ENCODE data around the gene PDGFA.

DNA sequence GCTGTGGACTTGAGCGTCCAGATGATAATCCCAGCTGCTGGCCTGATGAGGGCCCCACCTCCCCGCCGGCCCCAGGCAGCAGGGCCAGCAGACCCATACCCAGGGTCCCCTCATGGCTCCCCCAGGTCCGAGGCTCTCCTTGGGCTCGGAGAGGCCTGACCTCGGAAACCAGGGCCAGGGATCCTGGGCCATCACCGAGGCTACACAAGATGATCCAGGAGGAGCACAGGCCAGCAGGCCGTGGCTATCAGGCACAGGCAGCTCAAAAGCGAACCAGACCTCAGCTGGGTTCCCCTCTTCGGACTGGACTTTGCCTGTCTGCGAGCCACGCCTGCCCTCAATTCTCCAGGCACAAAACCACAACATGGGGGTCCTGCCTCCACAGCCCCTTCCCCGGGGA lies 17.4 kb downstream of the PDGFA start:
- TF ChIP-seq EZH2 (IDR thresholded peaks at IDR 0.05; ENCODE audit: insufficient read depth, poor library complexity, severe bottlenecking) (no peak), EZH2phosphoT487 (IDR thresholded peaks at IDR 0.05; ENCODE audit: insufficient read depth, low read depth) (no peak)

All from GM23248 (cell line).